Femur (tissue), 1 donor: ENCODE measurements around the gene TUBG1.

ENCODE experiments used
- DNase-seq: peaks from one replicate; pipeline ENCODE4 v3.0.0-alpha.2; 2017

Gene TUBG1

GRCh38 chr17:42609182-42609813 is at the start of gene TUBG1, which contains the start of gene RETREG3:
TSS of gene TUBG1 (plus strand) at chr17:42609683. CDS start at chr17:42609738, 55 bp downstream.
TSS of gene RETREG3 (minus strand) at chr17:42609374. CDS start at chr17:42609324, 50 bp downstream.
- peak; percentile 99 for DNase-seq

GRCh38 chr17:42560246-42560645 is 49.2 kb upstream of the TUBG1 start:
- no peak for DNase-seq

- DNase-seq: peak; percentile 98
Observed at GRCh38 chr17:42561897-42562387, 47.5 kb upstream of the TUBG1 start, which contains the start of gene COASY. TSS of gene COASY (plus strand) at chr17:42562148. CDS start at chr17:42562623, 475 bp downstream.

DNA sequence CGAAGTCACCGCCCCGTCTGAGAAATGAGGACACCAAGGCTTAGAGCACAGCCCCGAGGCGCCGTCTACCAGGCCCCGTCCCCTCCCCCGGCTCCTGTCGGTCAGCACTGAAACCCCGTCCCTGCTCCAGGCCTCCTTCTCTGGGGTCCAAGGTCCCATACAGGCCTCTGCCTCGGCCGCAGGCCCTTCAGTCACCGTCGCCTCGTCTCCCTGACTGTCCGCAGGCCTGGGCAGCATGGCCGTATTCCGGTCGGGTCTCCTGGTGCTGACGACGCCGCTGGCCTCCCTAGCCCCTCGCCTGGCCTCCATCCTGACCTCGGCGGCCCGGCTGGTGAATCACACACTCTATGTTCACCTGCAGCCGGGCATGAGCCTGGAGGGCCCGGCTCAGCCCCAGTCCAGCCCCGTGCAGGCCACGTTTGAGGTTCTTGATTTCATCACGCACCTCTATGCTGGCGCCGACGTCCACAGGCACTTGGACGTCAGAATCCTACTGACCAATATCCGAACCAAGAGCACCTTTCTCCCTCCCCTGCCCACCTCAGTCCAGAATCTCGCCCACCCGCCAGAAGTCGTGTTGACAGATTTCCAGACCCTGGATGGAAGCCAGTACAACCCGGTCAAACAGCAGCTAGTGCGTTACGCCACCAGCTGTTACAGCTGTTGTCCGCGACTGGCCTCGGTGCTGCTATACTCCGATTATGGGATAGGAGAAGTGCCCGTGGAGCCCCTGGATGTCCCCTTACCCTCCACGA is 46.9 kb upstream of the TUBG1 start:
- no peak for DNase-seq

- no peak for DNase-seq
Observed at GRCh38 chr17:42563143-42563509, 46.4 kb upstream of the TUBG1 start.

DNA sequence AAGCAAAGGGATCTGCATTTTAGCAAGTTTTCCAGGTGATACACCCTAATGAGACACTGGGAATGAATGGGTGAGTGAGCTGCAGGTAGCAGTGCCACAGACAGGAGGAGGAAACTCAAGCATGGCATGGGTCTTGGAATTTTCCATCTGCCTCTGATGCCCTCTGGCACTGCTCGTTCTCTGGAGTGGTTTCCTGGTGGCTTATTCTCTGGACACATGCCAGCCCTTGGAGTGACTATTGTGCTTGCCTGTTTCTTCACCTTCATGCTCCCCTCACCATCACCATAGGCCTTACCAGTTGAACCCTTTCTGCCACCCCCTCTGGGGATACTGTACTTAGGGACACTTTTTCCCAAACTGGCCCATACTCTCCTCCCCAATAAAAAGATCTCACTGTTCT is 45.9 kb upstream of the TUBG1 start:
- DNase-seq: no peak

DNA sequence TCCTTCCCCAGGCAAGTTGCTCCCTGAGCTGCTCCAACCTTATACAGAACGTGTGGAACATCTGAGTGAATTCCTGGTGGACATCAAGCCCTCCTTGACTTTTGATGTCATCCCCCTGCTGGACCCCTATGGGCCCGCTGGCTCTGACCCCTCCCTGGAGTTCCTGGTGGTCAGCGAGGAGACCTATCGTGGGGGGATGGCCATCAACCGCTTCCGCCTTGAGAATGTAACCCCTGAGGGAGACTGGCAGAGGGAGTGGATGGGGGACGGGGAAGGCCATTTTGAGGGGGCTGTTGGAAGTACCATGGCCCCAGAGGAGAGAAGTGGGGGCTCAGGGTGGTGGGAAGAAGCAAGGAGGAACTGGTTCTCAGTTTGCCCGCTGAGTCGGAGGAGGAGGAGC is 45.5 kb upstream of the TUBG1 start:
- DNase-seq: no peak

DNA sequence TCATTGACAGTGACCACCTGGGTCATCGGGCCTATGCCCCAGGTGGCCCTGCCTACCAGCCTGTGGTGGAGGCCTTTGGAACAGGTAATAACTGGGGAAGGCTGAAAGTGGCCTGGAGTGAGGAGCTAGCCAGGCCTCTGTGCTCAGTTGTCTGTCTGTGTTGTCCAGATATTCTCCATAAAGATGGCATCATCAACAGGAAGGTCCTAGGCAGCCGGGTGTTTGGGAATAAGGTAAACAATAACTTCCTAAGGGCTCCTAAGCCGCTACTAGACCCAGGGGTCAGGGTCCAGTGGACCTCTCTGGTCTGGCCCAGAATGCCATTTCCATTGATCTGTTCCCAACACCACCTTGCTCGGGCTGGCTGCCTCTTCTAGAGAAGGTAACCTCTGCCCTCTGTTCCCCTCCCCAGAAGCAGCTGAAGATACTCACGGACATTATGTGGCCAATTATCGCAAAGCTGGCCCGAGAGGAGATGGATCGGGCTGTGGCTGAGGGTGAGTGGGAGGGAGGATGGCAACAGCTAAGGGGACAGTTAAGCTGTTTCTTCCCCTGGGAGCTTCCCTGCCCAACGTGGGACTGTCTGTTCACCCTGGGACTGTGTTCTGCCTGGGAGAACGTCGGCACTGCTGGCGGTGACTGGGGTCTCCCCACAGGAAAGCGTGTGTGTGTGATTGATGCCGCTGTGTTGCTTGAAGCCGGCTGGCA is 44.5 kb upstream of the TUBG1 start:
- no peak for DNase-seq

DNA sequence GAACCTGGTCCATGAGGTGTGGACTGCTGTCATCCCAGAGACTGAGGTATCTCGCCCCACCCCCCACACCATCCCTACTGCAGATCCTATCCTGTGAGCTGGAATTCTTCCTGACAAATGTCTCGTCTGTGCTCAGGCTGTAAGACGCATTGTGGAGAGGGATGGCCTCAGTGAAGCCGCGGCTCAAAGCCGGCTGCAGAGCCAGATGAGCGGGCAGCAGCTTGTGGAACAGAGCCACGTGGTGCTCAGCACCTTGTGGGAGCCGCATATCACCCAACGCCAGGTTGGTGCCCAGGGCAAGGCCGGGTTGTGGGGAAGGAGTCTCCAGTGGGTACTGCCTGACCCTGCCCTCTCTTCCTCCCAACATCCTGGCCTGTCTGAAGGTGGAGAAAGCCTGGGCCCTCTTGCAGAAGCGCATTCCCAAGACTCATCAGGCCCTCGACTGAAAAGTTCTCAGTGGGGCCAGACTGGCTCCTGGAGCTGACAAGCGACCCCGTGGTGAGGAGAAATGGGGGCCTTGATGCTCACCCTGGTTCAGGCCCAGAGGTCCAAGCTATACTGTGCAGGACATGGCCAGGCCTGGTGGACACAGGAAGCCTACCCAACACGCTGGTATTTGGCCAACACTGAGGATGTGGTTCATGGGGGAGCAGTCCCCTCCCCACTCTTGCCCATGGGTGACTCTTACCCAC is 43.8 kb upstream of the TUBG1 start:
- DNase-seq: no peak

- no peak for DNase-seq
Observed at GRCh38 chr17:42566215-42566882, 43.1 kb upstream of the TUBG1 start.

GRCh38 chr17:42566883-42567573 is 42.5 kb upstream of the TUBG1 start, which contains the start of gene MLX:
TSS of gene MLX (plus strand) at chr17:42567100. CDS start at chr17:42567125, 25 bp downstream.
- peak; percentile 95 for DNase-seq

- no peak for DNase-seq
Observed at GRCh38 chr17:42568341-42569111, 41.0 kb upstream of the TUBG1 start.

DNA sequence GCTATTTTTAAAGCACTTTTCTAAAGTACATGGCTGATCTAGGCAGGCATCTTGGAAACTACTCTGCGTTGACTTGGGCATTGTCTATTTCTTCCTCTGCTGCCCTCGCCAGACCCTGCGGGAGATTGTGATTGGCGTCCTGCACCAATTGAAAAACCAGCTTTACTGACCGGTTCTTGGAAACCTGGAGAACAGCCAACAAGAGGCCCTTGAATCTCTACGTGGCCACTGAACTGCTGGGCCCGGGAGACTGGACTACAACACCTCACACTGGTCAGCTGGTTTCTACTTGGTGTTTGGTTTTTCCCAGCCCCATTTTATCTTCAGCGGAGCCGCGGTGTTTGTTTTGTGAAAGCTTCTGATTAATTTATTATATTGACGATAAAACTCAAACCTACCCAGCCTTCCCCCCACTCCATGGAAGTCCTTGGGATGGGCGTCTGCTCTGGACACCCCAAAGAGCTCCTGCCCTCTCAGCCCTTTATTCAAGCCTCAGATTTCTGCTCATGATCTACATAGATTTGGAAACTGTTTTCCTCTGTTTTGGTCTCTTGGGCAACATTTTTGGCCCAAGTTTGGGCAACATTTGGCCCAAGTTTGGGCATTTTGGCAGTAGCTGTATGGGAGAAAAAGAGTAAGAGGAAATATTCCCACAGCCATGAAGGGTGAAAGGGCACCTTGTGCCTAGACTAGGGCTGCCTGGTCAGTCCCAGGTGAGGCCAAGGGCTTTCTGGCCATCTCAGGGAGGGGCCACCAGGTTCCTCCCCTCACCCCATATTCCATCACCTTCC is 37.9 kb upstream of the TUBG1 start:
- no peak for DNase-seq

- no peak for DNase-seq
Observed at GRCh38 chr17:42573095-42573494, 36.4 kb upstream of the TUBG1 start.

DNA sequence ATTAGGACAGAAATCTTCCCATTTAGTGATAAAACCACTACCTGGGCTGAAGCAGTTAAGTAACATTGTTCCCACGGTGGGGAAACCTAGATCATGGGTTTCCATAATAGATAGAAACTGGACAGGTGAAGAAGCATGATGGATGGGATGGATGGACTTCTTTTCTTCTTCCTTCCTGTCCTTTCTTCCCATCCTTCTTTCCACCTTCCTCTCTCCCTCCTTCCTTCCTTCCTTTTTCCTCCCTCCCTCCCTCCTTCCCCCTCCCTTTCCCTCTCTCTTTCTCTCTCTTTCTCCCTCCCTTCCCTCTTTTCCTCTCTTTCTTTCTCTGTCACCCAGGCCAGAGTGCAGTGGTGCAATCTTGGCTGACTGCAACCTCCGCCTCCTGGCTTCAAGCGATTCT is 35.0 kb upstream of the TUBG1 start:
- DNase-seq: no peak

DNA sequence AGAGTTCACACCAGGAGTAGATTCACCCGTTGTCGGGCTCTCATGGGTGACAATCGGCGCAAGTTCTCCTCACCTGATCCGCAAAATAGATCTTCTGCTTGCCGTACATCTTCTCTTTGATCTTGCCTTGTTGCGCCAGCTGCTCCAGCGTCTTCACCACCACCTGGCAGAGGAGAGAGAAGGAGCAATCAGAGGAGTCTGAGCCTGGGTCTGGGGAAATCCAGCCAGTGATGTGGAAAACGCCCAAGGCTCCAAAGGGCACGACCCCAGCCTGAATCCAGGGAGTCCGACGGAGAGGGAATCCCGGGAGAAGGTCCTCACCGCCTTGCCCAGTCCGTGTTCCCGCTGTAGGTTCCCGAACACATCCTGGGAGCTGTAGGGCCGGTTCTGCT is 32.3 kb upstream of the TUBG1 start:
- DNase-seq: no peak

DNA sequence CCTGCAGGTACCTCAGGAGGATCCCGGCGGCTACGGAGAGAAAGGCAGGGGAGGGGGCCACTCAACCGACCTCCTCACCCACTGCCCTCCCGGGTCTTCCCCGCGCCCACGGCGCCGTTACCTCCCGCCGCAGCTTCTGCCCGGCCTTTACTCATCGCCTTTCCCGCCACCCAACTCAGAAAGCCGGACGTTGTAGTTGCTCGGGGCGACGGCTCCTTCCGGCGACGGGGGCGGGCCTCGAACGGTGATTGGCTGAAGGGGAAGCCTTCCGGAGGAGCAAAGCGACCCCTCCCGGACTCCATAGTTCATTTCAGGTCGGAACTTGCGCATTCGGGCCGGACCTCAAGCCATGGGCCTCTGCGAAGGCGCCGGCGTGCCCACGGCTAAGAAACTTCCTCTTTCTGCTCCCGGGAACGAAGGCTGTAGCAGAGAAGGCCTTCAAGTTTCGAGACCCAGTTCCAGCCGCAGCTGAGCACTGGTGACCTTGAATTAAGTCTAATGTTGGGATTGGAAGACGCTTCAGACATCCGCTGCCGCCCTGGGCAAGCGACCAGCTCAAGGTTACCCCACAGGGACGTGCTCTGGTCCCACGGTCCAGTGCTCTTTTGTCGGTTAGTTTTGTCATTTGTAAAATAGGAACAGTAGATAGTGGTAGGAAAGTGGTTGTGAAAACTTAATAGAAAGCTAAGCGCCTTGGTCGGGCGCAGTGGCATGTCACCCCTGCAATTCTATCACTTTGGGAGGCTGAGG is 31.8 kb upstream of the TUBG1 start, which contains the start of gene PSMC3IP:
TSS of gene PSMC3IP (minus strand) at position 198 of the 750 bp plus-strand sequence. CDS start at position 155, 43 bp downstream.
- peak; percentile 98 for DNase-seq

DNA sequence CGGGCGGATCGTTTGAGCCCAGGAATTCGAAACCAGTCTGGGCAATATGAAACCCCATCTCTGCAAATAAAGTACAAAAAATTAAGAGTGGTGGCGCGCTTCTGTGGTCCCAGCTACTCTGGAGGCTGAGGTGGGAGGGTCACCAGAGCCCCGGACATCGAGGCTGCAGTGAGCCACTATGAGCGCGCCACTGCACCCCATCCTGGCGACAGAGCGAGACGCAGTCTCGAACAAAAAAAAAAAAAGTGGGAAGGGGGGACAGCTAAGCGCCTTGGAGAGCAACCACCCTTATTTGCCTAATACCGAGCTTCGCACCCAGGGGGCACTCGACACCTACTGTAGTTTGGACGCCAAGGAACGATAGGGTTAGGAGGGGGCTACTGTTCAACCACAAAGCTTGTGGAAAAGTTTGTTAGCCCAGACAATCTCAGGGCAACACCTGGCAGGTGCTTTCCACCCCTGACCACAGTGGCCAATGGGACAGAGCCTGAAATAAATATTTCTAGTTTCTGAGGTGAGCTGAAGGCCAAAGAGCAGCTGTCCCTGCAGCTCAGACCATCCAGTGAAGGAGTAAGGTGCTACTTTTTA is 31.1 kb upstream of the TUBG1 start:
- peak; percentile 78 for DNase-seq
